COR-L47 (cell line): ENCODE data around the gene CPXM2.

Source experiments
- DNase-seq: peaks from one replicate; lab custom pipeline; 2025; lab: John Stamatoyannopoulos, UW

The CPXM2 gene

GRCh38 chr10:123797813-123798212, 93.8 kb downstream of the CPXM2 start:
- DNase-seq, result no peak

GRCh38 chr10:123796736-123797135, 94.9 kb downstream of the CPXM2 start:
- DNase-seq, result no peak

- DNase-seq, result no peak
Observed at GRCh38 chr10:123795846-123796590, 95.6 kb downstream of the CPXM2 start.

- no peak for DNase-seq
Observed at GRCh38 chr10:123795196-123795780, 96.3 kb downstream of the CPXM2 start.

GRCh38 chr10:123792248-123792978, 99.2 kb downstream of the CPXM2 start:
- DNase-seq, result no peak

- no peak for DNase-seq
Observed at GRCh38 chr10:123790132-123790885, 101.3 kb downstream of the CPXM2 start.

- no peak for DNase-seq
Observed at GRCh38 chr10:123788981-123789380, 102.6 kb downstream of the CPXM2 start.

- no peak for DNase-seq
Observed at GRCh38 chr10:123787566-123787965, 104.0 kb downstream of the CPXM2 start.

GRCh38 chr10:123786896-123787295, 104.7 kb downstream of the CPXM2 start:
- DNase-seq, result no peak

GRCh38 chr10:123786306-123786705, 105.3 kb downstream of the CPXM2 start:
- no peak for DNase-seq

GRCh38 chr10:123784646-123785045, 107.0 kb downstream of the CPXM2 start:
- DNase-seq, result no peak

- DNase-seq, result no peak
Observed at GRCh38 chr10:123784216-123784615, 107.4 kb downstream of the CPXM2 start.

- no peak for DNase-seq
Observed at GRCh38 chr10:123783296-123783695, 108.3 kb downstream of the CPXM2 start.

- no peak for DNase-seq
Observed at GRCh38 chr10:123782549-123782948, 109.1 kb downstream of the CPXM2 start.

GRCh38 chr10:123781956-123782500, 109.6 kb downstream of the CPXM2 start:
- DNase-seq, result no peak

- no peak for DNase-seq
Observed at GRCh38 chr10:123781324-123781900, 110.2 kb downstream of the CPXM2 start.

GRCh38 chr10:123778719-123779517, 112.7 kb downstream of the CPXM2 start:
- DNase-seq, result no peak

GRCh38 chr10:123777881-123778280, 113.7 kb downstream of the CPXM2 start:
- DNase-seq, result no peak

- DNase-seq, result no peak
Observed at GRCh38 chr10:123774132-123774742, 117.4 kb downstream of the CPXM2 start.
